ENCODE data around the gene SLC16A10.
"Not testable (repeated sequence)": the region's sequence is repeated elsewhere in the genome, so short reads cannot be mapped to it uniquely, and the experiment has no call there.

SLC16A10 gene

GRCh38 chr6:111134236-111134869 lies 47.0 kb downstream of the SLC16A10 start:
- not testable (repeated sequence) for DNase-seq (ENCODE audit: low spot score)

GRCh38 chr6:111137489-111138093 lies 50.3 kb downstream of the SLC16A10 start:
- DNase-seq (ENCODE audit: low spot score) = not testable (repeated sequence)

- DNase-seq (ENCODE audit: low spot score) = no peak
Measured at GRCh38 chr6:111147440-111147839, 60.1 kb downstream of the SLC16A10 start.

- no peak for DNase-seq (ENCODE audit: low spot score)
Measured at GRCh38 chr6:111148110-111148509, 60.8 kb downstream of the SLC16A10 start.

- DNase-seq (ENCODE audit: low spot score) = no peak
Measured at GRCh38 chr6:111150577-111150976, 63.3 kb downstream of the SLC16A10 start.

GRCh38 chr6:111154981-111155380 lies 67.7 kb downstream of the SLC16A10 start:
- no peak for DNase-seq (ENCODE audit: low spot score)

- no peak for DNase-seq (ENCODE audit: low spot score)
Measured at GRCh38 chr6:111157412-111157811, 70.1 kb downstream of the SLC16A10 start.

GRCh38 chr6:111159633-111160032 lies 72.3 kb downstream of the SLC16A10 start:
- no peak for DNase-seq (ENCODE audit: low spot score)

- no peak for DNase-seq (ENCODE audit: low spot score)
Measured at GRCh38 chr6:111161650-111162049, 74.3 kb downstream of the SLC16A10 start.

GRCh38 chr6:111162504-111162903 lies 75.2 kb downstream of the SLC16A10 start:
- no peak for DNase-seq (ENCODE audit: low spot score)

- DNase-seq (ENCODE audit: low spot score) = no peak
Measured at GRCh38 chr6:111171577-111172400, 84.5 kb downstream of the SLC16A10 start.

- DNase-seq (ENCODE audit: low spot score) = no peak
Measured at GRCh38 chr6:111172563-111172962, 85.3 kb downstream of the SLC16A10 start.

- no peak for DNase-seq (ENCODE audit: low spot score)
Measured at GRCh38 chr6:111173341-111173740, 86.0 kb downstream of the SLC16A10 start.

GRCh38 chr6:111173946-111174345 lies 86.6 kb downstream of the SLC16A10 start:
- no peak for DNase-seq (ENCODE audit: low spot score)

GRCh38 chr6:111175109-111175508 lies 87.8 kb downstream of the SLC16A10 start:
- no peak for DNase-seq (ENCODE audit: low spot score)

GRCh38 chr6:111176038-111176759 lies 88.9 kb downstream of the SLC16A10 start:
- no peak for DNase-seq (ENCODE audit: low spot score)

- no peak for DNase-seq (ENCODE audit: low spot score)
Measured at GRCh38 chr6:111176760-111177099, 89.4 kb downstream of the SLC16A10 start.

- no peak for DNase-seq (ENCODE audit: low spot score)
Measured at GRCh38 chr6:111177131-111177530, 89.8 kb downstream of the SLC16A10 start.

- no peak for DNase-seq (ENCODE audit: low spot score)
Measured at GRCh38 chr6:111183702-111184517, 96.6 kb downstream of the SLC16A10 start.

GRCh38 chr6:111184827-111185532 lies 97.7 kb downstream of the SLC16A10 start:
- no peak for DNase-seq (ENCODE audit: low spot score)

- no peak for DNase-seq (ENCODE audit: low spot score)
Measured at GRCh38 chr6:111185954-111186353, 98.7 kb downstream of the SLC16A10 start.

Data from hematopoietic multipotent progenitor cell treated with erythropoietin and hydrocortisone succinate and interleukin-3 and kit ligand, for 15 days (in vitro differentiated cells).